ENCODE results near the gene HS3ST3B1.

HS3ST3B1 gene

DNA sequence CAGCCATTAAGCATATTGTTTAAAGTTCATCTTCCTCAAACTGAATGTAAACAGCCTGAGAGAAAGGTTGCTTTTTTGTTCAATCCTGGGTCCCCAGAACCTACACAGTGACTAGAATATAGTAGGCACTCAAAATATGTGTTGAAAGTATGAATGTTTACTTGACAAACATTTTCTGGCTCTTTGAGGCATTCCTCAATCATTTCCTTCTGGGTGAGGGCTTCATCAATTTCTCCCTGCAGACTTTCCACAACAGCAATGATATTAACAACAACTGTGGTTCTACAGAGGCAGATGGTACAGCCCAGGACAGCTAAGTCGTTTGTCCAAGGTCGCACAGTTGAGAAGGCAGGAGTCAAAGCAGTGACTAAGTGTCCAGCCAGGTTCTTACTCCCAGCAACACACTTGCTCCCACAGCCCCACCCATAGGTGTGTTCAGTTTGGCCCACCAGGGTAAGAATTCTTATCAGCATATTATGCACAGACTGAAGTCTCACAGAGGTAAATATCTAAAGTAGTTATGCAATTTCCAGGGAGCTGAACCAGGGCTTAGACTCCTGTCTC lies 61.1 kb downstream of the HS3ST3B1 start:
- H3K36me3 ChIP-seq (ENCODE audit: control insufficient read depth in 2 of 2, insufficient read depth in 1 of 2, low read length in 2 of 2), result no peaks in the 10 kb centered on the region
- H3K4me1 ChIP-seq (ENCODE audit: control insufficient read depth, insufficient read depth, low read length), result no peaks in the 10 kb centered on the region
- ChIA-PET CTCF (interaction anchor here (0.6 to 1.1 kb wide), 2 partner anchors 61 to 204 kb away, joined by 3 to 6 read pairs; partner anchors contain the start of gene HS3ST3B1), POLR2A (interaction anchor here (1.6 kb wide), 1 partner anchor 61 kb away, joined by 4 read pairs; the partner anchor contains the start of gene HS3ST3B1)
- TF ChIP-seq MEIS1 (CRISPR knock-in tag; IDR thresholded peaks at IDR 0.05; ENCODE audit: borderline replicate concordance), result no peak
- no peak for TF ChIP-seq ZNF501 (tag by site-specific recombination; IDR thresholded peaks at IDR 0.05)
- no peak for TF ChIP-seq SETDB1 (IDR thresholded peaks at IDR 0.05; ENCODE audit: insufficient read length, low read length)
- no peak for TF ChIP-seq MYNN (tag by site-specific recombination; IDR thresholded peaks at IDR 0.05; ENCODE audit: borderline replicate concordance)
- TF ChIP-seq TRIM28 (IDR thresholded peaks at IDR 0.05; ENCODE audit: borderline replicate concordance, low read length), result no peak
- no peak for TF ChIP-seq ZNF404 (tag by site-specific recombination; IDR thresholded peaks at IDR 0.05)
- TF ChIP-seq, protein P1, sequence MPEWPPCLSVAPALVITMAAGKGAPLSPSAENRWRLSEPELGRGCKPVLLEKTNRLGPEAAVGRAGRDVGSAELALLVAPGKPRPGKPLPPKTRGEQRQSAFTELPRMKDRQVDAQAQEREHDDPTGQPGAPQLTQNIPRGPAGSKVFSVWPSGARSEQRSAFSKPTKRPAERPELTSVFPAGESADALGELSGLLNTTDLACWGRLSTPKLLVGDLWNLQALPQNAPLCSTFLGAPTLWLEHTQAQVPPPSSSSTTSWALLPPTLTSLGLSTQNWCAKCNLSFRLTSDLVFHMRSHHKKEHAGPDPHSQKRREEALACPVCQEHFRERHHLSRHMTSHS (tag by site-specific recombination; IDR thresholded peaks at IDR 0.05), result no peak
- TF ChIP-seq, protein P2, sequence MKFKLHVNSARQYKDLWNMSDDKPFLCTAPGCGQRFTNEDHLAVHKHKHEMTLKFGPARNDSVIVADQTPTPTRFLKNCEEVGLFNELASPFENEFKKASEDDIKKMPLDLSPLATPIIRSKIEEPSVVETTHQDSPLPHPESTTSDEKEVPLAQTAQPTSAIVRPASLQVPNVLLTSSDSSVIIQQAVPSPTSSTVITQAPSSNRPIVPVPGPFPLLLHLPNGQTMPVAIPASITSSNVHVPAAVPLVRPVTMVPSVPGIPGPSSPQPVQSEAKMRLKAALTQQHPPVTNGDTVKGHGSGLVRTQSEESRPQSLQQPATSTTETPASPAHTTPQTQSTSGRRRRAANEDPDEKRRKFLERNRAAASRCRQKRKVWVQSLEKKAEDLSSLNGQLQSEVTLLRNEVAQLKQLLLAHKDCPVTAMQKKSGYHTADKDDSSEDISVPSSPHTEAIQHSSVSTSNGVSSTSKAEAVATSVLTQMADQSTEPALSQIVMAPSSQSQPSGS (tag by site-specific recombination; IDR thresholded peaks at IDR 0.05; ENCODE audit: low read depth), result no peak
- no peak for TF ChIP-seq GFI1B (tag by site-specific recombination; IDR thresholded peaks at IDR 0.05)
- no peak for TF ChIP-seq ZNF473 (tag by site-specific recombination; IDR thresholded peaks at IDR 0.05)
- no peak for TF ChIP-seq ZNF48 (tag by site-specific recombination; IDR thresholded peaks at IDR 0.05)
- no peak for TF ChIP-seq FEZF1 (tag by site-specific recombination; IDR thresholded peaks at IDR 0.05)
- no peak for TF ChIP-seq ZBTB8A (tag by site-specific recombination; IDR thresholded peaks at IDR 0.05)
- no peak for TF ChIP-seq ZNF350 (tag by site-specific recombination; IDR thresholded peaks at IDR 0.05)
- no peak for TF ChIP-seq ZNF792 (tag by site-specific recombination; IDR thresholded peaks at IDR 0.05)
- H3K4me3 ChIP-seq (ENCODE audit: low read depth, low read length), result no peak overlapping the region
- H3K27ac ChIP-seq (ENCODE audit: extremely low read depth, low read depth, low read length), result no peak overlapping the region
- H3K9me3 ChIP-seq (ENCODE audit: control insufficient read depth, insufficient read depth, low read depth, low read length), result no peaks in the 10 kb centered on the region

DNA sequence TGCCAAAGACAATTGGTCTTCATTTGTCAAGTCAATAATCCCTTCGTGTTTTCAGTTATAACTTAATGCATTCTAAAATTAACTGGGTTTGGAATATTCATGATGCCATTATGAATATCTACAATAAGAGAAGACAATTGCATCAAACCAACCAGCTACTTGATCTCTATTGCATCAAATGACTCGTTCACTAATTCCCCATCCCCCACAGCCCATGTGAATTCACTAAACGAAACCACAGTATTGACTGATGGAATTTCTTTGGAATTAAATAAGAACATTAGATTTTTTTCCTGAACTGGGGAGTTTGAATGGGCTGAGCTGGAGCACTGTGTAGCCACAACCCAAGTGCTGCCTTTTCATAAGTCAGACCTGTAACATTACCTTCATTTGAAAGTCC lies 65.3 kb downstream of the HS3ST3B1 start:
- Histone ChIP-seq H3K4me3 (ENCODE audit: low read depth, low read length) (no peak overlapping the region), H3K36me3 (ENCODE audit: control insufficient read depth in 2 of 2, insufficient read depth in 1 of 2, low read length in 2 of 2) (no peaks in the 10 kb centered on the region), H3K4me1 (ENCODE audit: control insufficient read depth, insufficient read depth, low read length) (no peaks in the 10 kb centered on the region), H3K27ac (ENCODE audit: extremely low read depth, low read depth, low read length) (no peak overlapping the region), H3K9me3 (ENCODE audit: control insufficient read depth, insufficient read depth, low read depth, low read length) (no peaks in the 10 kb centered on the region)
- no peak for TF ChIP-seq ZNF791 (tag by site-specific recombination; IDR thresholded peaks at IDR 0.05)
- TF ChIP-seq ZFP41 (tag by site-specific recombination; IDR thresholded peaks at IDR 0.05; ENCODE audit: borderline replicate concordance), result no peak
- TF ChIP-seq, protein P3, sequence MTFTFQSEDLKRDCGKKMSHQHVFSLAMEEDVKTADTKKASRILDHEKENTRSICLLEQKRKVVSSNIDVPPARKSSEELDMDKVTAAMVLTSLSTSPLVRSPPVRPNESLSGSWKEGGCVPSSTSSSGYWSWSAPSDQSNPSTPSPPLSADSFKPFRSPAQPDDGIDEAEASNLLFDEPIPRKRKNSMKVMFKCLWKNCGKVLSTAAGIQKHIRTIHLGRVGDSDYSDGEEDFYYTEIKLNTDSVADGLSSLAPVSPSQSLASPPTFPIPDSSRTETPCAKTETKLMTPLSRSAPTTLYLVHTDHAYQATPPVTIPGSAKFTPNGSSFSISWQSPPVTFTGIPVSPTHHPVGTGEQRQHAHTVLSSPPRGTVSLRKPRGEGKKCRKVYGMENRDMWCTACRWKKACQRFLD (tag by site-specific recombination; IDR thresholded peaks at IDR 0.05), result no peak
- TF ChIP-seq, protein P1 (tag by site-specific recombination; IDR thresholded peaks at IDR 0.05), result no peak
- CTCF ChIA-PET, result interaction anchor here (0.7 kb wide), 1 partner anchor 8 kb away, joined by 3 read pairs; no protein-coding TSS in a partner anchor
- POLR2A ChIA-PET, result no interaction called here

DNA sequence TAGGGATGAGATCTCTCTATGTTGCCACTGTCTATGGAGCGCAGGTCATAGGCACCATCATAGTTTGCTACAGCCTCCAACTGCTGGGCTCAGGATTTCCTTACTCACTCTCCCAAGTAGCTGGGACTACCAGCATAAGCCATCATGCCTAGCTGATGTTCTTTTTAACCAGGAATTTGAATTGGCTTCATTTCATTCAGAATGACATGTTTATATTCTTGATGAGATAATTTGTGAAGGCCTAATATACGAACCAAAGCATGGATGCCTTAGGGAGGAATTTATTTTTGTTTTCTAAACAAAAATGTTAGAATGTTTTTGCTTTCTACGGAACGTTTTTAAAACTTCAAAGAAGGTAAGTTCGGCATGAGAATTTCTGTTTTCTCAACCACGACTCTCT lies 71.6 kb downstream of the HS3ST3B1 start:
- Histone ChIP-seq H3K36me3 (ENCODE audit: control insufficient read depth in 2 of 2, insufficient read depth in 1 of 2, low read length in 2 of 2) (no peaks in the 10 kb centered on the region), H3K9me3 (ENCODE audit: control insufficient read depth, insufficient read depth, low read depth, low read length) (no peaks in the 10 kb centered on the region), H3K4me3 (ENCODE audit: low read depth, low read length) (no peak overlapping the region), H3K27ac (ENCODE audit: extremely low read depth, low read depth, low read length) (no peak overlapping the region), H3K4me1 (ENCODE audit: control insufficient read depth, insufficient read depth, low read length) (no peaks in the 10 kb centered on the region)
- TF ChIP-seq, protein P4, sequence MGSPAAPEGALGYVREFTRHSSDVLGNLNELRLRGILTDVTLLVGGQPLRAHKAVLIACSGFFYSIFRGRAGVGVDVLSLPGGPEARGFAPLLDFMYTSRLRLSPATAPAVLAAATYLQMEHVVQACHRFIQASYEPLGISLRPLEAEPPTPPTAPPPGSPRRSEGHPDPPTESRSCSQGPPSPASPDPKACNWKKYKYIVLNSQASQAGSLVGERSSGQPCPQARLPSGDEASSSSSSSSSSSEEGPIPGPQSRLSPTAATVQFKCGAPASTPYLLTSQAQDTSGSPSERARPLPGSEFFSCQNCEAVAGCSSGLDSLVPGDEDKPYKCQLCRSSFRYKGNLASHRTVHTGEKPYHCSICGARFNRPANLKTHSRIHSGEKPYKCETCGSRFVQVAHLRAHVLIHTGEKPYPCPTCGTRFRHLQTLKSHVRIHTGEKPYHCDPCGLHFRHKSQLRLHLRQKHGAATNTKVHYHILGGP (tag by site-specific recombination; IDR thresholded peaks at IDR 0.05), result no peak
- TF ChIP-seq SCRT2 (tag by site-specific recombination; IDR thresholded peaks at IDR 0.05), result no peak
- TF ChIP-seq ZNF549 (tag by site-specific recombination; IDR thresholded peaks at IDR 0.05), result no peak
- CTCF ChIA-PET, result no interaction called here
- POLR2A ChIA-PET, result no interaction called here
